K562 (cell line): Measurements from ENCODE around the gene EMX1. TPM values are rescaled to one million over a fixed set of nuclear protein-coding genes. Genes with fewer than 3 reads are reported as not detected.

Experiments
- ATAC-seq: fragments of 200-7000 bp; cut with Tn5 transposase; 3 replicates; pipeline ENCODE4 v1.9.1; 2020; ENCODE audit warnings: moderate library complexity
- BruUV-seq: library from RNA; stranded (reverse); fragments of 400-500 nt; replicated peaks from 2 replicates; lab custom pipeline; 2021; lab: Mats Ljungman, UMichigan
- CTCF ChIA-PET: fragments of 300-600 bp; formaldehyde crosslinking; extraction: SDS; loops from one replicate; lab custom pipeline; 2021; ENCODE audit warnings: low intra/inter-chr PET ratio; lab: Yijun Ruan, JAX
- POLR2A ChIA-PET: fragments of 300-600, 350-650 bp; sonication (Branson Sonifier 250); formaldehyde crosslinking; extraction: SDS; loops from one replicate; lab custom pipeline; 2021; ENCODE audit warnings: antibody characterized with exemption, inconsistent platforms; lab: Yijun Ruan, JAX
- DNase-seq, 4 experiments: peaks; one replicate each; pipeline versions ENCODE4 v3.0.0 to v3.0.0-alpha.2; 2011 to 2018; ENCODE audit warnings: low spot score in 3 of 4, mixed read lengths in 3 of 4; ENCODE audit errors: extremely low read depth in 1 of 4
- FAIRE-seq: peaks from 2 replicates; lab custom pipeline; 2011; peaks lifted over from hg19 to GRCh38; lab: Jason Lieb, UNC
- H2AFZ ChIP-seq: 2 replicates; pipeline ENCODE4 v1.6.0; 2011; ENCODE audit warnings: low read depth, low read length, control low read depth, inconsistent platforms
- H3K27ac ChIP-seq: fragments of 200-600 bp; 3 replicates; pipeline ENCODE4 v1.8.0; 2011; ENCODE audit warnings: low read depth, mild to moderate bottlenecking, control low read depth, inconsistent platforms, low read length, moderate library complexity, mixed read lengths; ENCODE audit errors: extremely low read depth
- H3K27me3 ChIP-seq, 2 experiments: fragments of 300-600 bp in 1 of 2; 2 replicates in 1 of 2; 3 replicates in 1 of 2; pipeline versions ENCODE4 v1.6.0 to v1.8.0; 2011; ENCODE audit warnings: inconsistent platforms in 2 of 2, low read length in 2 of 2, mild to moderate bottlenecking in 1 of 2, mixed read lengths in 1 of 2, moderate library complexity in 1 of 2; ENCODE audit not compliant: control insufficient read depth in 2 of 2, insufficient read depth in 2 of 2
- H3K36me3 ChIP-seq: fragments of 300-600 bp; 3 replicates; pipeline ENCODE4 v1.8.0; 2011; ENCODE audit warnings: mild to moderate bottlenecking, low read length, inconsistent platforms; ENCODE audit not compliant: control insufficient read depth, insufficient read depth
- H3K4me1 ChIP-seq, 2 experiments: fragments of 200-600 bp in 1 of 2; replicated peaks in 1 of 2; 2 replicates in 1 of 2; 3 replicates in 1 of 2; pipeline versions ENCODE4 v1.5.1 to v1.8.0; 2011; ENCODE audit warnings: inconsistent platforms in 2 of 2, low read length in 2 of 2, mild to moderate bottlenecking in 1 of 2, mixed read lengths in 1 of 2, moderate library complexity in 1 of 2; ENCODE audit not compliant: control insufficient read depth in 2 of 2, insufficient read depth in 2 of 2
- H3K4me2 ChIP-seq: 2 replicates; pipeline ENCODE4 v1.6.1; 2011; ENCODE audit warnings: low read length, control low read depth, inconsistent platforms, mixed read lengths; ENCODE audit not compliant: insufficient read depth
- H3K4me3 ChIP-seq: fragments of 200-600 bp; sonication (generic), shearing (Covaris generic); 2 replicates; pipeline ENCODE4 v1.5.1; 2016; ENCODE audit warnings: control low read depth, inconsistent platforms
- H3K79me2 ChIP-seq: fragments of 200-600 bp; 3 replicates; pipeline ENCODE4 v1.8.0; 2011; ENCODE audit warnings: low read length, inconsistent platforms; ENCODE audit not compliant: control insufficient read depth, insufficient read depth
- H3K9ac ChIP-seq, 2 experiments: 2 replicates each; pipeline versions ENCODE4 v1.6.0 to v1.6.1; 2011; ENCODE audit warnings: low read depth in 2 of 2, low read length in 2 of 2, control low read depth in 1 of 2, inconsistent platforms in 1 of 2, mild to moderate bottlenecking in 1 of 2, mixed read lengths in 1 of 2; ENCODE audit not compliant: insufficient read depth in 1 of 2
- H3K9me1 ChIP-seq: one replicate; pipeline ENCODE4 v1.6.0; 2011; ENCODE audit warnings: inconsistent platforms, mild to moderate bottlenecking, low read length, moderate library complexity; ENCODE audit not compliant: control insufficient read depth, insufficient read depth
- H3K9me3 ChIP-seq: replicated peaks from 2 replicates; pipeline ENCODE4 v1.5.1; 2011; ENCODE audit warnings: low read depth, low read length, inconsistent platforms; ENCODE audit not compliant: control insufficient read depth, insufficient read depth
- H4K20me1 ChIP-seq: replicated peaks from 2 replicates; pipeline ENCODE4 v1.6.1; 2011; ENCODE audit warnings: low read length, inconsistent platforms, mixed read lengths; ENCODE audit not compliant: control insufficient read depth, insufficient read depth
- CBX3 ChIP-seq, 2 experiments: IDR thresholded peaks; 1 replicate in 1 of 2; 2 replicates in 1 of 2; pipeline ENCODE4 v1.6.1; 2012; ENCODE audit warnings: inconsistent platforms in 2 of 2, low read length in 2 of 2, borderline replicate concordance in 1 of 2, control low read depth in 1 of 2
- DNMT1 ChIP-seq: fragments of 450-650 bp; IDR thresholded peaks from 2 replicates; pipeline ENCODE4 v1.6.1; 2016; ENCODE audit warnings: antibody characterized with exemption, mild to moderate bottlenecking
- ETS1 ChIP-seq: conservative IDR thresholded peaks from 2 replicates; pipeline ENCODE4 v1.6.1; 2011; ENCODE audit warnings: low read depth, mild to moderate bottlenecking, low read length; ENCODE audit not compliant: control insufficient read depth
- GABPB2 ChIP-seq: fragments of 250-450 bp; sonication (Bioruptor Pico); conservative IDR thresholded peaks from 2 replicates; pipeline ENCODE4 v1.5.1; 2021; ENCODE audit warnings: mild to moderate bottlenecking
- HCFC1 ChIP-seq: IDR thresholded peaks from 2 replicates; pipeline ENCODE4 v1.6.1; 2012; ENCODE audit warnings: low read depth, low read length, improper control_type of control experiment
- HMG20A ChIP-seq: fragments of 450-650 bp; formaldehyde crosslinking; conservative IDR thresholded peaks from 2 replicates; pipeline ENCODE4 v1.4.0; 2020; ENCODE audit warnings: mild to moderate bottlenecking, mixed read lengths
- MAFG ChIP-seq: fragments of 450-650 bp; conservative IDR thresholded peaks from 2 replicates; pipeline ENCODE4 v1.6.1; 2016; ENCODE audit warnings: missing genetic modification characterization, missing compliant biosample characterization
- NFE2L1 ChIP-seq: fragments of 450-650 bp; IDR thresholded peaks from 2 replicates; pipeline ENCODE4 v1.6.1; 2016; ENCODE audit warnings: missing genetic modification characterization, low read depth, mild to moderate bottlenecking, missing compliant biosample characterization, moderate library complexity, borderline replicate concordance
- OTX1 ChIP-seq: fragments of 450-650 bp; formaldehyde crosslinking; IDR thresholded peaks from 2 replicates; pipeline ENCODE4 v1.4.0; 2022; ENCODE audit warnings: mild to moderate bottlenecking
- PHB ChIP-seq: fragments of 250-450 bp; sonication (Bioruptor Pico); IDR thresholded peaks from 2 replicates; pipeline ENCODE4 v1.5.0; 2021
- PHF8 ChIP-seq: fragments of 200-600 bp; sonication (generic); IDR thresholded peaks from 2 replicates; pipeline ENCODE4 v1.6.1; 2012; ENCODE audit warnings: mixed run types, mild to moderate bottlenecking, inconsistent platforms, low read length, moderate library complexity, borderline replicate concordance
- SAP30 ChIP-seq: fragments of 200-600 bp; sonication (generic); IDR thresholded peaks from 2 replicates; pipeline ENCODE4 v1.6.1; 2012; ENCODE audit warnings: borderline replicate concordance, low read depth, mild to moderate bottlenecking, moderate library complexity, low read length, control low read depth, inconsistent platforms; ENCODE audit not compliant: insufficient read depth, poor library complexity, severe bottlenecking
- TCF7L2 ChIP-seq: fragments of 150-350 bp; IDR thresholded peaks from 2 replicates; pipeline ENCODE4 v1.6.1; 2016; ENCODE audit warnings: low read depth, mild to moderate bottlenecking, low read length, moderate library complexity
- ZEB2 ChIP-seq: fragments of 450-650 bp; IDR thresholded peaks from 2 replicates; pipeline ENCODE4 v1.6.1; 2016
- ZNF274 ChIP-seq: IDR thresholded peaks from 2 replicates; pipeline ENCODE4 v1.6.1; 2011; ENCODE audit warnings: low read depth, mild to moderate bottlenecking, low read length, moderate library complexity, borderline replicate concordance
- ZNF551 ChIP-seq: fragments of 250-450 bp; sonication (Bioruptor Pico); IDR thresholded peaks from 2 replicates; pipeline ENCODE4 v1.5.0; 2021; ENCODE audit warnings: mild to moderate bottlenecking, moderate library complexity
- ZNF639 ChIP-seq, 2 experiments: fragments of 200-800 bp in 1 of 2; sonication (Bioruptor generic) in 1 of 2; sonication (generic) in 1 of 2; formaldehyde crosslinking in 1 of 2; IDR thresholded peaks in 1 of 2; conservative IDR thresholded peaks in 1 of 2; 2 replicates each; pipeline versions ENCODE4 v1.5.0 to v1.6.1; 2016 to 2020; ENCODE audit warnings: missing compliant biosample characterization in 1 of 2, missing genetic modification characterization in 1 of 2, missing genetic modification reagents in 1 of 2
- WGBS: fragments of 100-300 bp; shearing (Covaris generic); methylation state at CpG from one replicate; pipeline ENCODE4 v1.1.6; 2016; ENCODE audit warnings: low coverage, mixed read lengths; ENCODE audit not compliant: insufficient coverage; ENCODE audit errors: missing lambda C conversion rate; 5-methylcytosine and 5-hydroxymethylcytosine counted together
- in situ Hi-C: fragments of 300-500 bp; cut with MboI; formaldehyde crosslinking; loops from 4 replicates; pipeline ENCODE4 v1.15.0; 2018; ENCODE audit warnings: inconsistent platforms, mixed read lengths
- intact Hi-C: fragments of 100-400 bp; cut with micrococcal nuclease; formaldehyde crosslinking; loops from 2 replicates; pipeline ENCODE4 v1.14.2; 2022
- polyA plus RNA-seq, 8 experiments: library from polyadenylated mRNA; depleted of rRNA in 4 of 8; stranded (reverse) in 5 of 8; unstranded in 3 of 8; fragments of >200 nt; fragmentation: Nextera tagmentation in 2 of 8; fragmentation: Illumina TruSeq in 1 of 8; extraction: Ambion mirVana in 2 of 8; extraction: Trizol in 1 of 8; gene quantifications; 2 replicates each; pipeline versions ENCODE4 v1.2.1 to v1.2.3, GENCODE V29; 2011 to 2014; ENCODE audit warnings: inconsistent platforms in 1 of 8, missing spikeins in 1 of 8
- total RNA-seq, 7 experiments: library from RNA; depleted of rRNA in 6 of 7; stranded (reverse); fragments of >200 nt in 6 of 7; fragmentation: Illumina TruSeq in 2 of 7; extraction: Trizol in 2 of 7; gene quantifications; 2 replicates each; pipeline versions ENCODE4 v1.2.1 to v1.2.3, GENCODE V29; 2011 to 2021; ENCODE audit warnings: low replicate concordance in 1 of 7

Gene EMX1
- total and polyA plus RNA-seq, 9 of the 15 experiments (the other 6 are each of a cell fraction or from before 2014, with no cell fraction given): 0.10 to 0.32 (median 0.21) TPM; not detected in 6

- CTCF ChIA-PET: no interaction called here
- H3K9me3 ChIP-seq: no peaks in the 10 kb centered on the region
- TF ChIP-seq MAFG (tag) (no peak), ZNF551 (CRISPR knock-in tag) (no peak), HCFC1 (no peak), DNMT1 (no peak), GABPB2 (CRISPR knock-in tag) (no peak), PHF8 (no peak), ZNF274 (no peak), HMG20A (CRISPR knock-in tag) (no peak), ETS1 (no peak), NFE2L1 (tag) (no peak), ZEB2 (no peak), OTX1 (CRISPR knock-in tag) (no peak), CBX3 (IDR thresholded peaks at IDR 0.05; ENCODE audit: borderline replicate concordance in 1 of 2, low read length in 2 of 2) (no peak), SAP30 (no peak), ZNF639 (CRISPR knock-in tag; conservative IDR thresholded peaks at IDR 0.05 in 1 of 2, IDR thresholded peaks at IDR 0.05 in 1 of 2) (no peak), TCF7L2 (no peak), PHB (CRISPR knock-in tag) (no peak)
Measured at GRCh38 chr2:72897785-72898584, 19.3 kb upstream of the EMX1 start.

More at GRCh38 chr2:72897785-72898584, 19.3 kb upstream of the EMX1 start:
- H3K9me1 ChIP-seq: no peaks in the 10 kb centered on the region
- no peak overlapping the region for H2AFZ ChIP-seq
- no peaks in the 10 kb centered on the region for H3K79me2 ChIP-seq
- no peak overlapping the region for H3K4me2 ChIP-seq
- DNase-seq (no peak), ATAC-seq (no peak), FAIRE-seq (no peak)
- in situ Hi-C loops (no loop called here), intact Hi-C loops (no loop called here)
- no peak overlapping the region for H3K27ac ChIP-seq
- no peak overlapping the region for H3K9ac ChIP-seq
- H3K27me3 ChIP-seq: peaks cover 4 to 45% of the 10 kb centered on the region in 2 experiments; a peak in 3 of 5 replicates
- peaks cover 8% of the 10 kb centered on the region for H4K20me1 ChIP-seq
- H3K4me3 ChIP-seq: no peak overlapping the region
- 10% methylated on average over 18 of the region's 18 CpGs for WGBS
- POLR2A ChIA-PET: no interaction called here
- BruUV-seq: no TSS peak
- H3K36me3 ChIP-seq: no peaks in the 10 kb centered on the region
- H3K4me1 ChIP-seq: peaks cover 5 to 11% of the 10 kb centered on the region in 2 experiments; a peak in 3 of 5 replicates
